ENCODE measurements around the gene ATXN1L. TPM values are rescaled to one million over a fixed set of nuclear protein-coding genes. Genes with fewer than 3 reads are reported as not detected.

The ATXN1L gene
- total RNA-seq, 2 experiments from 2014 or later: 27.8 to 28.3 TPM

DNA sequence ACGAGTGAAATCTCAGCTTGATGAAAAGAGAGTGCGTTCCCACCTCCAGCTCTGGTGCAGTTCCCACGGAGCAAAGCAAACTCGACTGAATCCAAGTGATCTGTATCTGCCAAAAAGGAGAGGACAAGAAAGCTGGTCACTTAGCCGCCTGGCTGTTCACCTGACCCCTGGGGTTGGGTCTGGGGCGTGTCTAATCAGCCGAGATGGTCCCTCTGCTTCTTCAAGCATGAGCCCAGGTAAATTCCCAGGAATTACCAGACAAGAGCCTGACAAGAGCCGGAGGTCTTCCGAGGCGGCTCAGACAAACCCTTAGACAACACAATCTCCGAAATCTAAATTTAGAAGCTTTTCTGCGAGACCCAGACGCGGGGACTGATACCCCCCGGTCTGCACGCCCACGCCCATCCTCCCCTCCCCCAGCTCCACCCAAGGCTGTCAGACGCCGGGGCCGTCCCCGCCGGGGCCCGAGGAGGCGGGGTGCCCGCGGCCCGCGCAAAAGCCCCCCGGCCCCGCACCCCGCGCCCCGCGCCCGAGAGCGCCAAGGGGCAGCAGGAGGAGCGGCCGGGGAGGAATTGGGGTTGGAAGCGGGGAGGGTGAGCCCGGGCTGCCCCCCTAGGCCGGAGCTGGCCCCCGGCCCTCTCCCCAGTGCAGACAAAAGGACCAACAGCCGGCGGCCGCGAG, 37.5 kb downstream of the ATXN1L start:
- Mint-ChIP-seq H3K4me1 (peaks cover 41% of the 10 kb centered on the region), H3K4me3 (peak overlapping the region; percentile 82), H3K27me3 (peaks cover 26% of the 10 kb centered on the region), H3K9me3 (no peaks in the 10 kb centered on the region), H3K27ac (peak overlapping the region; percentile 59), H3K36me3 (peaks cover 14% of the 10 kb centered on the region)
- ATAC-seq (ENCODE audit: low read depth): peak; percentile 16
- POLR2A ChIA-PET: interaction anchor here (0.6 to 5.5 kb wide), 6 partner anchors 11 to 75 kb away, joined by 4 to 79 read pairs (median 12); partner anchors contain the start of genes AP1G1, ATXN1L and IST1
- peak; percentile 63 for DNase-seq

DNA sequence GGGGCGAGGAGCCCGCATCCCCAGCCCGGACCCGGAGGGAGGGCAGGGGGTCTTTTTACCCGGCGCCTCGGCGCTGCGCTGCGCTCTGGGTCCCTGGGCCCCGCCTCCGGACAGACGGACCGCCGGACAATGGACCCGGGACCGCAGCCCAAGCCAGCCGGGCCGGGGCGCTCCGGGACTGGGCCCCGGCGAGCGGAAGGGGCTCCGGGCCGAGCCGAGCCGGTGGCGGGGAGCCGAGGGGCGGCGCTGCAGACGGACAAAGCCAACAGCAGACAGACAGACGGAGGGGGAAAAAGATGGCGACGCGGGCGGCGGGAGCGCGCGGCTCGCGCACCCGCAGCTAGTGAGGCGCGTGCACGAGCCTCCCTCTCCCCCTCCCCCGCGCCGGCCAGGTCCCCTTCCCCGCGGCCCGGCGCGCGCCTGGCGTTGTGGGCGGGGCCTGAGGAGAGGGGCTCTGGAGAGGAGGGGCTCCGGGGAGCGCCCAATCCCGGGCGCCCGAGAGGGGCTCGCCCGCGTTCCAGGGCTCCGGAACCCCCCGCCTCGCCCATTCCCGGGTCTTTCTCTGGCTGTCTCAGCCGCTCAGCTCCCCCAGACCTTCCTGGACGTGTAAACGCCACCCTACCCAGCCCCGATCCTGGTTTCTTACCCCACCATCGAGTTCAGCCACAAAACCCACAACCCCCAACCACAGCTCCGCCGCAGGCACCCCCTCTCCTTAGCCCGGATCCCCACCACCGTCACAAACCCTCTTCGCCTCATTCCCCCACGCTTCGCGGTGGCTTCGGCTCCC, 38.3 kb downstream of the ATXN1L start, which contains the start of gene ZNF821:
Gene ZNF821, minus strand, starts transcription at position 334 of the 790 bp plus-strand sequence. CDS start 4,236 bp downstream, outside the sequence.
- H3K4me3 Mint-ChIP-seq: peak within 1 kb of the TSS; percentile 90
- ATAC-seq (ENCODE audit: low read depth): peak; percentile 48
- H3K27me3 Mint-ChIP-seq: peaks cover 31% of the 10 kb centered on the region
- H3K9me3 Mint-ChIP-seq: no peaks in the 10 kb centered on the region
- peaks cover 12% of the 10 kb centered on the region for H3K36me3 Mint-ChIP-seq
- peak; percentile 81 for DNase-seq
- peak within 1 kb of the TSS; percentile 88 for H3K27ac Mint-ChIP-seq
- POLR2A ChIA-PET: interaction anchor here (1.1 to 5.5 kb wide), 6 partner anchors 11 to 76 kb away, joined by 3 to 79 read pairs (median 12); partner anchors contain the start of genes AP1G1, ATXN1L and IST1
- H3K4me1 Mint-ChIP-seq: peaks cover 41% of the 10 kb centered on the region

GRCh38 chr16:71885261-71885650, 39.5 kb downstream of the ATXN1L start:
- H3K9me3 Mint-ChIP-seq: no peaks in the 10 kb centered on the region
- no peak for ATAC-seq (ENCODE audit: low read depth)
- POLR2A ChIA-PET: interaction anchor here (0.8 to 5.5 kb wide), 2 partner anchors 10 to 320 kb away, joined by 3 to 79 read pairs; partner anchors contain the start of gene IST1
- no peak for DNase-seq
- H3K27me3 Mint-ChIP-seq: peaks cover 28% of the 10 kb centered on the region
- H3K36me3 Mint-ChIP-seq: peaks cover 1% of the 10 kb centered on the region
- peak overlapping the region; percentile 88 for H3K27ac Mint-ChIP-seq
- H3K4me3 Mint-ChIP-seq: peak overlapping the region; percentile 90
- peaks cover 36% of the 10 kb centered on the region for H3K4me1 Mint-ChIP-seq

GRCh38 chr16:71889147-71889546, 43.4 kb downstream of the ATXN1L start:
- Mint-ChIP-seq H3K4me1 (peaks cover 11% of the 10 kb centered on the region), H3K36me3 (no peaks in the 10 kb centered on the region), H3K4me3 (no peak overlapping the region), H3K9me3 (no peaks in the 10 kb centered on the region), H3K27me3 (peaks cover 28% of the 10 kb centered on the region), H3K27ac (no peak overlapping the region)
- DNase-seq (no peak), ATAC-seq (ENCODE audit: low read depth) (no peak)
- POLR2A ChIA-PET: no interaction called here

GRCh38 chr16:71893888-71894228, 48.1 kb downstream of the ATXN1L start:
- peaks cover 9% of the 10 kb centered on the region for H3K4me1 Mint-ChIP-seq
- H3K9me3 Mint-ChIP-seq: no peaks in the 10 kb centered on the region
- peak overlapping the region; percentile 95 for H3K27ac Mint-ChIP-seq
- peaks cover 7% of the 10 kb centered on the region for H3K36me3 Mint-ChIP-seq
- DNase-seq: no peak
- H3K4me3 Mint-ChIP-seq: peak overlapping the region; percentile 94
- H3K27me3 Mint-ChIP-seq: peaks cover under 1% of the 10 kb centered on the region
- POLR2A ChIA-PET: interaction anchor here (0.7 to 3.8 kb wide), 7 partner anchors 11 to 99 kb away, joined by 3 to 79 read pairs (median 4); partner anchors contain the start of genes AP1G1 and ZNF821
- no peak for ATAC-seq (ENCODE audit: low read depth)

GRCh38 chr16:71894229-71894920, 48.6 kb downstream of the ATXN1L start:
- H3K4me1 Mint-ChIP-seq: peaks cover 12% of the 10 kb centered on the region
- ATAC-seq (ENCODE audit: low read depth): peak; percentile 6
- H3K4me3 Mint-ChIP-seq: peak overlapping the region; percentile 94
- H3K36me3 Mint-ChIP-seq: peaks cover 8% of the 10 kb centered on the region
- no peaks in the 10 kb centered on the region for H3K27me3 Mint-ChIP-seq
- peak; percentile 51 for DNase-seq
- POLR2A ChIA-PET: interaction anchor here (0.6 to 3.8 kb wide), 10 partner anchors 11 to 99 kb away, joined by 3 to 79 read pairs (median 4); partner anchors contain the start of genes AP1G1, ATXN1L and ZNF821
- no peaks in the 10 kb centered on the region for H3K9me3 Mint-ChIP-seq
- peak overlapping the region; percentile 95 for H3K27ac Mint-ChIP-seq

GRCh38 chr16:71894921-71895678, 49.3 kb downstream of the ATXN1L start, which contains the start of gene IST1:
Gene IST1, plus strand, starts transcription at chr16:71895531. Its CDS starts 20,110 bp downstream, at chr16:71915641.
- POLR2A ChIA-PET: interaction anchor here (0.6 to 3.8 kb wide), 8 partner anchors 10 to 119 kb away, joined by 3 to 79 read pairs (median 6); partner anchors contain the start of genes AP1G1, ATXN1L and ZNF821
- Mint-ChIP-seq H3K27ac (peak within 1 kb of the TSS; percentile 95), H3K27me3 (no peaks in the 10 kb centered on the region), H3K36me3 (peaks cover 9% of the 10 kb centered on the region), H3K9me3 (no peaks in the 10 kb centered on the region), H3K4me3 (peak within 1 kb of the TSS; percentile 94), H3K4me1 (peaks cover 15% of the 10 kb centered on the region)
- ATAC-seq (ENCODE audit: low read depth) (peak; percentile 94), DNase-seq (peak; percentile 96)

- peak overlapping the region; percentile 94 for H3K4me3 Mint-ChIP-seq
- H3K9me3 Mint-ChIP-seq: no peaks in the 10 kb centered on the region
- no peak for DNase-seq
- H3K36me3 Mint-ChIP-seq: peaks cover 12% of the 10 kb centered on the region
- no peaks in the 10 kb centered on the region for H3K27me3 Mint-ChIP-seq
- ATAC-seq (ENCODE audit: low read depth): peak; percentile 21
- H3K27ac Mint-ChIP-seq: peak overlapping the region; percentile 95
- POLR2A ChIA-PET: interaction anchor here (1.0 to 3.8 kb wide), 7 partner anchors 10 to 120 kb away, joined by 3 to 79 read pairs (median 7); partner anchors contain the start of genes AP1G1, ATXN1L and ZNF821
- H3K4me1 Mint-ChIP-seq: peaks cover 18% of the 10 kb centered on the region
Observed at GRCh38 chr16:71895679-71896365, 50.0 kb downstream of the ATXN1L start.

DNA sequence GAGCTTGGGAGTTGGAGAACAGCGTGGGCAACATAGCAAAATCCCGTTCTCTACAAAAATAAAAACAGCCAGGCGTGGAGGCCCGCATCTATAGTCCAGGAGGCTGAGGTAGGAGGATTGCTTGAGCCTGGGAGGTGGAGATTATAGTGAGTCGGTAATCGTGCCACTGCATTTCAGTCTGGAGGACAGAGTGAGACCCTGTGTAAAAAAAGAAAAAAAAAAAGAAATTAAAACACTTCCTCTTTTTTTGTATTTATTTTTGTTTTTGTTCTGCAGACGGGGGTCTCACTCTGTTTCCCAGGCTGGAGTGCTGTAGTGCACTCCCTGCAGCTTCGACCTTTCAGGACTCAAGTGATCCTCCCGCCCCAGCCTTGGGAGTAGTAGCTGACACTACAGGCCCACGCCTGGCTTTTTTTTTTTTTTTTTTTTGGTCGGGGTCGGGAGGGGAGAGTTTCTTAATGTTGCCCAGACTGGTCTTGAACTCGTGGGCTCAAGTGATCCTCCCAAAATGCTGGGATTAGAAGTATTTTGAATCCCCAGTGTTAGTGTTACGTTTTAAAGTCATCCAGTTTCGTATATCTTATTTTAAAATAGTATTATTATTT, 51.1 kb downstream of the ATXN1L start:
- no peak for ATAC-seq (ENCODE audit: low read depth)
- Mint-ChIP-seq H3K27me3 (no peaks in the 10 kb centered on the region), H3K4me3 (peak overlapping the region; percentile 94), H3K4me1 (peaks cover 22% of the 10 kb centered on the region), H3K27ac (peak overlapping the region; percentile 70), H3K9me3 (no peaks in the 10 kb centered on the region), H3K36me3 (peaks cover 12% of the 10 kb centered on the region)
- DNase-seq: no peak
- POLR2A ChIA-PET: interaction anchor here (1.6 to 3.8 kb wide), 5 partner anchors 9 to 121 kb away, joined by 3 to 79 read pairs (median 7); partner anchors contain the start of genes ATXN1L and ZNF821

GRCh38 chr16:71899171-71899570, 53.4 kb downstream of the ATXN1L start:
- Mint-ChIP-seq H3K4me3 (no peak overlapping the region), H3K9me3 (no peaks in the 10 kb centered on the region), H3K36me3 (peaks cover 17% of the 10 kb centered on the region), H3K4me1 (peaks cover 28% of the 10 kb centered on the region), H3K27me3 (no peaks in the 10 kb centered on the region), H3K27ac (no peak overlapping the region)
- ATAC-seq (ENCODE audit: low read depth): no peak
- no peak for DNase-seq
- POLR2A ChIA-PET: interaction anchor here (0.7 kb wide), 1 partner anchor 90 kb away, joined by 7 read pairs; no protein-coding TSS in a partner anchor

DNA sequence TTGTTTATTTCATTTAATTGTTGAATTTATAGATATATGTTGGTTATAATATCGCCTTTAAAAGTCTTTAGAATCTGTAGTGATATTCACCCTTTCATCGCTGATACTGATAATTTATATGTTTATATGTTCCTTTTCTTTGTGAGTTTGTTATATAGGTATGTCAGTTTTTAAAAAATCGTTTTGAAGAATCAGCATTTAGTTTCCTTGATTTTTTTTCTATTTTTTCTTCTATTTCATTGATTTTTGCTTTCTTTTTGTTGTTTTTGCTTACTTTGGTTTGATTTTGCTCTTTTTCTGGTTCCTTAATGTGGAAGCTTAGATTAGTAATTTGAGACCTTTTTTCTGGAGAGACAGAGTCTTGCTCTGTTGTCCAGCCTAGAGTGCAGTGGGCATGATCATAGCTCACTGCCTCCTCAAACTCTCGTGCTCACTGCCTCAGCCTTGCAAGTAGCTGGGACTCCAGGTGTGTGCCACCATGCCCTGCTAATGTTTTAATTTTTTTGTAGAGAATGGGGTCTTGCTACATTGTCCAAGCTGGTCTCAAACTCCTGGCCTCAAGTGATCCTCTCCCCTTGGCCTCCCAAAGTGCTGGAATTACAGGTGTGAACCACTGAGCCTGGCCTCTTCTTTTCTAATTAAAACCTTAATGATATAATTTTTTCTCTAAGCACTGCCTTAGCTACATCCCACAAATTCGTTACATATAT, 57.0 kb downstream of the ATXN1L start:
- no peak for DNase-seq
- no peak overlapping the region for H3K27ac Mint-ChIP-seq
- peaks cover 17% of the 10 kb centered on the region for H3K36me3 Mint-ChIP-seq
- POLR2A ChIA-PET: no interaction called here
- no peaks in the 10 kb centered on the region for H3K27me3 Mint-ChIP-seq
- no peak for ATAC-seq (ENCODE audit: low read depth)
- H3K4me3 Mint-ChIP-seq: no peak overlapping the region
- H3K9me3 Mint-ChIP-seq: no peaks in the 10 kb centered on the region
- H3K4me1 Mint-ChIP-seq: peaks cover 30% of the 10 kb centered on the region
